Neutrophil (primary cell): ENCODE results near the gene DLX6.

Experiments
- H3K27ac ChIP-seq: fragments of 200-600 bp; sonication (generic); 2 replicates; pipeline ENCODE4 v1.5.1; 2016; ENCODE audit warnings: mild to moderate bottlenecking, moderate library complexity
- H3K27me3 ChIP-seq: fragments of 200-600 bp; sonication (generic); 2 replicates; pipeline ENCODE4 v1.6.0; 2016; ENCODE audit warnings: mild to moderate bottlenecking
- H3K36me3 ChIP-seq: fragments of 200-600 bp; sonication (generic); 2 replicates; pipeline ENCODE4 v1.5.1; 2017
- H3K4me1 ChIP-seq, 2 experiments: fragments of 200-600 bp in 1 of 2; sonication (generic) in 1 of 2; 1 replicate in 1 of 2; 2 replicates in 1 of 2; pipeline versions ENCODE4 v1.5.1 to v1.6.1; 2013 to 2016; ENCODE audit warnings: low read depth in 1 of 2, low read length in 1 of 2, mild to moderate bottlenecking in 1 of 2, moderate library complexity in 1 of 2; ENCODE audit not compliant: control insufficient read depth in 1 of 2, insufficient read depth in 1 of 2
- H3K4me3 ChIP-seq, 2 experiments: fragments of 200-600 bp in 1 of 2; sonication (generic) in 1 of 2; 1 replicate in 1 of 2; 2 replicates in 1 of 2; pipeline ENCODE4 v1.5.1; 2013 to 2016; ENCODE audit warnings: low read depth in 1 of 2, low read length in 1 of 2, mild to moderate bottlenecking in 1 of 2, moderate library complexity in 1 of 2
- H3K9me3 ChIP-seq: fragments of 200-600 bp; sonication (generic); 2 replicates; pipeline ENCODE4 v1.5.1; 2016
- TF ChIP-seq, protein P1 (sequence below): fragments of 200-600 bp; sonication (generic); IDR thresholded peaks from 2 replicates; pipeline ENCODE4 v1.5.1; 2016; ENCODE audit warnings: antibody characterized with exemption

The DLX6 gene

DNA sequence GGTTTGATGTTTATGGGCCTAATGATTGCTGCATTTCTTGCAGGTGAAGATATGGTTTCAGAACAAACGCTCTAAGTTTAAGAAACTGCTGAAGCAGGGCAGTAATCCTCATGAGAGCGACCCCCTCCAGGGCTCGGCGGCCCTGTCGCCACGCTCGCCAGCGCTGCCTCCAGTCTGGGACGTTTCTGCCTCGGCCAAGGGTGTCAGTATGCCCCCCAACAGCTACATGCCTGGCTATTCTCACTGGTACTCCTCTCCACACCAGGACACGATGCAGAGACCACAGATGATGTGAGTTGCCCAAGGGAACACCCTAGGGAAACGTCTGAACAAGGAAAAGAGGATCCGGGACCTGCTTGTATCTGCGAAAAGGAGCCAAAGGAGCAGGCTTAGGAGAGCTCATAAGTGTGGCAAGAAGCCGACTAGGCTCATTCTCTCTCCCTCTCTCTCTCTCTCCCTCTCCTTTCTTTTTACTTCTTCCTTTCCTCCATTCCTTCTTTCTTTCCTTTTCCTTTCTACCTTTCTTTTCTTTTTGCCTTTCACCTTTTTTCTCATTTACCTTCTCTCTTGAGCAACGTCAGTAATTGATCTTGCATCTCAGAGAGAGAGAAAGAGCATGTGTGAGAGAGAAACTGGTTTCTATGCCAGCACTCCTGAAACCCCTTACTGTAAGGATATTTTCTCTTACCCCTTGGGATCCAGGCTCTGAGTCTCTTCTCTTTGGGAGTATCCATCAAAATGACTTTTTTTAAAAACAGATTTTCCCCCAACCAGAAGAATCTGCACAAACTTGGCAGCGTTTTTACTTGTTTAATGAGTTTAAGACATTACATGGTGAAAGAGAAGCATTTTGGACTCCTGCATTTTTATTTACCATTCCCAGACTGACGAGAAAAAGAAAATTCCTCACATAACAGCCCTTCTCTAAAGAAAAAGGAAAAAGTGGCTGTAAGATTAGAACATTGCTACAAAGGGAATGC, 4.7 kb downstream of the DLX6 start:
- H3K4me3 ChIP-seq, result no peak overlapping the region
- H3K4me1 ChIP-seq, result peaks cover 4% of the 10 kb centered on the region in 2 experiments
- peaks cover 100% of the 10 kb centered on the region for H3K27me3 ChIP-seq
- TF ChIP-seq, protein P1, sequence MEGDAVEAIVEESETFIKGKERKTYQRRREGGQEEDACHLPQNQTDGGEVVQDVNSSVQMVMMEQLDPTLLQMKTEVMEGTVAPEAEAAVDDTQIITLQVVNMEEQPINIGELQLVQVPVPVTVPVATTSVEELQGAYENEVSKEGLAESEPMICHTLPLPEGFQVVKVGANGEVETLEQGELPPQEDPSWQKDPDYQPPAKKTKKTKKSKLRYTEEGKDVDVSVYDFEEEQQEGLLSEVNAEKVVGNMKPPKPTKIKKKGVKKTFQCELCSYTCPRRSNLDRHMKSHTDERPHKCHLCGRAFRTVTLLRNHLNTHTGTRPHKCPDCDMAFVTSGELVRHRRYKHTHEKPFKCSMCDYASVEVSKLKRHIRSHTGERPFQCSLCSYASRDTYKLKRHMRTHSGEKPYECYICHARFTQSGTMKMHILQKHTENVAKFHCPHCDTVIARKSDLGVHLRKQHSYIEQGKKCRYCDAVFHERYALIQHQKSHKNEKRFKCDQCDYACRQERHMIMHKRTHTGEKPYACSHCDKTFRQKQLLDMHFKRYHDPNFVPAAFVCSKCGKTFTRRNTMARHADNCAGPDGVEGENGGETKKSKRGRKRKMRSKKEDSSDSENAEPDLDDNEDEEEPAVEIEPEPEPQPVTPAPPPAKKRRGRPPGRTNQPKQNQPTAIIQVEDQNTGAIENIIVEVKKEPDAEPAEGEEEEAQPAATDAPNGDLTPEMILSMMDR, result no peak
- no peaks in the 10 kb centered on the region for H3K36me3 ChIP-seq
- no peak overlapping the region for H3K27ac ChIP-seq
- H3K9me3 ChIP-seq, result no peaks in the 10 kb centered on the region

DNA sequence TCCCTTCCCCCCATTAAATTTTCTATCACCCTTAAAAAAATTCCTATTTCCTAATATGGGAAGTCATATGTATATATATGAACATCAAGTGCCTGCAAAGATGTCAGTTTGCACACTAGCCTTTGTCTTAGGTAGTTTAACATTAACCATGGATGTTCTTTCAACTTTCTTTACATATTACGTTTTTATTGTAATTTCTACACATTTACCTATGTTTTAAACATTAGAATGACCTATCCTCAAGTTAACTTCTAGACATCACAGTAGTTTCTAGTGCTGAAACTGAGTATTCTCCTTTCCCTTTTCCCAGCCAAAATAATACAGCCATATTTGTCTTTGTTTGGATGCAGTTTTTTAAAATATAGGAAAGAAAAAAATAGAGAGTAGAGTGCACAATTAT, 5.8 kb downstream of the DLX6 start:
- peaks cover 100% of the 10 kb centered on the region for H3K27me3 ChIP-seq
- H3K27ac ChIP-seq, result no peak overlapping the region
- peaks cover 0 to 4% of the 10 kb centered on the region in 2 experiments for H3K4me1 ChIP-seq
- H3K9me3 ChIP-seq, result no peaks in the 10 kb centered on the region
- H3K4me3 ChIP-seq, result no peak overlapping the region
- H3K36me3 ChIP-seq, result no peaks in the 10 kb centered on the region
- TF ChIP-seq, protein P1, result no peak

DNA sequence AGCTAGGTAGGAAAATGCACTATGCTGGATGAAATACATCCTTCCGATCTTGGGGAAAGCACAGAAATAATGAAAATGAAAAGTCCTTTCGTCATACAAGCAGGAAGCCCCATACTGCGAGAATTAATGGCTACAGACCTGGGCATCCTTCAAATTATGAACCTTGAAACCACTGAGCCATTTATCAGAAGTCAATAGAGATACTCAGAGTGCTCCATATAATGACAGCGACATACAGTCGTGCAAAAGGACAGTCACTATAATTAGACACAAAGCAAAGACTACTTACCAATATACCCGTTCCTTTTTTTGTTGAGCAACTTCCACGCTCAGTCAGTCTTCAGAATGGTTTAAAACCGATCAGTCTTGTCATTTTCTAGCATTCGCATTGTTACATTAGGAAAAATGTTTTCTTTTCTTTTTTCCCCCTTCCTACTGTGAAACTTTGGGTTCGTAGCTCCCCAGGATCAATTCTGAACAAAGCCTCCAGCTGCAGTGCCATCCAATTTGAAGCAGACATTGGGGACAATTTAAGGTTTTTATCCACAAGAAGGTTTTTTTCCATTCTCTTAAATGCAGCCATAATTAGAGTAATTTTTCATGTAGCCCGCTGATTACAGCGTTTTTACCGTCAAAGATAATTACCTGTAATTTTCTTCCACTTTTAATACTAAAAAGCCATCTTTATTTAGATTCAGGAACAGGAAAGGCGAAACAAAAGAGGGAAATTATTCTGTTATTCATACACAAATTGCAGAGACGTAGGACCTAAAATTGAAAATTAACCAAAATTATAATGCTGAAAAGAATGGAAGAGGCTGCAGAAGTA, 6.4 kb downstream of the DLX6 start:
- TF ChIP-seq, protein P1, result no peak
- H3K27me3 ChIP-seq, result peaks cover 100% of the 10 kb centered on the region
- H3K36me3 ChIP-seq, result no peaks in the 10 kb centered on the region
- no peak overlapping the region for H3K4me3 ChIP-seq
- peaks cover 0 to 1% of the 10 kb centered on the region in 2 experiments for H3K4me1 ChIP-seq
- H3K27ac ChIP-seq, result no peak overlapping the region
- H3K9me3 ChIP-seq, result no peaks in the 10 kb centered on the region

DNA sequence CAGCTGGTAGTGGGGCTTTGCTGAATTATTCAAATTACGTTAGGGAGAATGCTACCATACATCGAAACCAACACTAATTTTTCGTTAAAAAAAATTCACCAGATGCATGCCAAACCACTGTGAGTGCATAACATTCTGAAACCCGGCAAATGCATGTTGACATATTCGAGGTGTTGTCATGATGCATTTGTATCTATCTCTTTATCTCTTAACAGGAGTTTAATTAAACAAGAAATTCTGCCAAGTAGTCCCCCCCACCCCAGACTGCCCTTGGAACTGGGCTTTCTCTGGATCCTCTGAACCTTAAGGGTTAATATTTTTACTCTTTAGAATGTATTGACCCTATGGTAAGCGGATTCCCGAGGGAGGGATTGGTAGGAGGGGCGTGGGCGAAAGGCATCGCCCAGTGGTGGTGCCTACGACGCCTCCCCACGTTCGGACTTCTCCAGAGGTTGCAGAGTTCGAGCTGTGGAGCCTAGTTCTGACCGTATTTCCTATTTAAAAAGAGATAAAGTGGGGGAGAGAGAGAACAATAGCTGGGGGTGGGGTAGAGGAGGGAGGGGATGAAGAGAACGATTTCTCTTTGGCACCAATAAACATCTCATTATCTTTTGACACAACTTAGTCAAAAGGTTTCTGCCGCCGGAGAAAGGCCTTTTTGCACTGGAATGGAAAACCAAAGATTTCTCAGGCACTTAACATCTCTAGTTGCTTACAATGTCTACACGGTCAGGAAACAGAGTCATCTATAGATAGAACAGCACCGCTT, 7.2 kb downstream of the DLX6 start:
- Histone ChIP-seq H3K4me1 (no peaks in the 10 kb centered on the region), H3K4me3 (no peak overlapping the region), H3K9me3 (no peaks in the 10 kb centered on the region), H3K27me3 (peaks cover 100% of the 10 kb centered on the region), H3K36me3 (no peaks in the 10 kb centered on the region), H3K27ac (no peak overlapping the region)
- TF ChIP-seq, protein P1, result no peak

DNA sequence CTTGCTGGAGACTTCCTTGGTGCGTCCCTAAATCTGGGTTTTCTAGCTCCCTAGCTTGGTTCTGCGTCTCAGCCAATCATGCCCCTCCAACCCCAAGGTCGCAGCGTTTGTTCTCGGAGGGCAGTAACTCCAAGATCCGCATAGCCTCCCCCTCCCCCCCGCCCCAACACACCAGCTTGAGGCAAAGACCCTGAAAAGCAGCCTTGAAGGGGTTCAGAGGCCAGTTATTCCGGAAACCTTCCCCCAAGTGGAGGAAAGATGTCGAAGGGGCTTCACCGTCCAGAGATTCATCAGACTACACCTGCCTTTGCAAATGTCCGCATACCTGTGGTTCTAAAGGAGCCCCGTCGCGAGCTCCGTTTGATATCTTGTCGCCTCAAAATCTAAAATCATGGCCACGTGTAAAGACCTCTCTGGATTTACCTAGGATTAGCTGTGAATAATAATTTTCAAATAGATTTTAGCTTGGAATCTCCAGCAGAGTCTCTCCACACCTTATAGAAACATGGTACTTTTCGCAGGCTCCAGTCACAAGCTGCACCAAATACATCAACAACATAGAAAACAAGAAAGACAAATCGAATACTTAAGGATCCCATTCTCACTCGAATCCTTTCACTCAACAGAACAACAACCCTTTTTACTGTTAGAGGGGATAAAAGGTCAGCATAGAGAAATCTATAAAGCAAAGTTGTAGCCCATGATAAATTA, 7.9 kb downstream of the DLX6 start:
- TF ChIP-seq, protein P1, result no peak
- Histone ChIP-seq H3K36me3 (no peaks in the 10 kb centered on the region), H3K4me1 (no peaks in the 10 kb centered on the region), H3K9me3 (no peaks in the 10 kb centered on the region), H3K27ac (no peak overlapping the region), H3K4me3 (no peak overlapping the region), H3K27me3 (peaks cover 100% of the 10 kb centered on the region)
